Gastrocnemius medialis (tissue), 4 donors: ENCODE results near the gene ZNF423. TPM values are rescaled to one million over a fixed set of nuclear protein-coding genes. Genes with fewer than 3 reads are reported as not detected.

Source experiments
- ATAC-seq, 2 donors: fragments of 150-250 bp; one replicate each; pipeline ENCODE4 v1.9.1; 2016
- DNase-seq, 2 donors: peaks; one replicate each; pipeline ENCODE4 v3.0.0-alpha.2; 2019
- H3K27ac ChIP-seq, 4 donors: fragments of 200-600 bp; sonication (generic); 1 replicate in 1 of 4; 2 replicates in 3 of 4; pipeline ENCODE4 v1.5.1; 2016 to 2018; ENCODE audit warnings: mild to moderate bottlenecking in 2 of 4, moderate library complexity in 1 of 4
- H3K27me3 ChIP-seq, 3 donors: fragments of 200-600 bp; sonication (generic) in 2 of 3; 1 replicate in 1 of 3; 2 replicates in 2 of 3; pipeline versions ENCODE4 v1.5.1 to v1.6.0; 2016 to 2019; ENCODE audit warnings: mild to moderate bottlenecking in 1 of 3, moderate library complexity in 1 of 3
- H3K36me3 ChIP-seq, 2 donors: fragments of 200-600 bp; sonication (generic) in 1 of 2; one replicate each; pipeline ENCODE4 v1.5.1; 2017 to 2018
- H3K4me1 ChIP-seq, 2 donors: fragments of 200-600 bp; sonication (generic) in 1 of 2; one replicate each; pipeline ENCODE4 v1.5.1; 2016 to 2017; ENCODE audit warnings: mild to moderate bottlenecking in 2 of 2
- H3K4me3 ChIP-seq, 4 donors: fragments of 200-600 bp; sonication (generic) in 3 of 4; 1 replicate in 1 of 4; 2 replicates in 3 of 4; pipeline ENCODE4 v1.5.1; 2016 to 2019; ENCODE audit warnings: mild to moderate bottlenecking in 2 of 4
- H3K9me3 ChIP-seq, 3 donors: fragments of 200-600 bp; sonication (generic) in 2 of 3; 1 replicate in 1 of 3; 2 replicates in 2 of 3; pipeline ENCODE4 v1.5.1; 2016 to 2019
- CTCF ChIP-seq, 5 experiments: fragments of 450-650 bp in 3 of 5; fragments of 200-600 bp in 2 of 5; sonication (generic) in 2 of 5; IDR thresholded peaks in 4 of 5; conservative IDR thresholded peaks in 1 of 5; 1 replicate in 4 of 5; 2 replicates in 1 of 5; pipeline ENCODE4 v1.5.1; 2016 to 2019; ENCODE audit warnings: antibody characterized with exemption in 5 of 5, mild to moderate bottlenecking in 3 of 5, moderate library complexity in 3 of 5
- POLR2A ChIP-seq, 2 donors: fragments of 450-650 bp; IDR thresholded peaks; one replicate each; pipeline ENCODE4 v1.6.1; 2017; ENCODE audit warnings: antibody characterized with exemption in 2 of 2, mild to moderate bottlenecking in 2 of 2, moderate library complexity in 2 of 2
- in situ Hi-C, 4 donors: fragments of 200-750 bp; cut with MboI; loops; one replicate each; pipeline versions ENCODE4 v1.15.0 to v1.8.0; 2017; ENCODE audit warnings: low sequenced_read_pairs in 4 of 4
- intact Hi-C: fragments of 100-400 bp; cut with DNase I; formaldehyde crosslinking; loops from one replicate; pipeline ENCODE4 v1.15.1; 2023; ENCODE audit warnings: low total_unique reads
- total RNA-seq, 4 donors: library from RNA; depleted of rRNA; stranded (reverse); fragments of >200 nt; gene quantifications; one replicate each; pipeline versions ENCODE4 v1.1.0 to v1.2.3, GENCODE V29; 2016

ZNF423 gene
- total RNA-seq, 4 donors from 2014 or later: 8.4 to 15.8 (median 12.5) TPM

- Histone ChIP-seq H3K27ac (no peak overlapping the region), H3K27me3 (peaks cover 0 to 6% (median 0%) of the 10 kb centered on the region in 3 donors), H3K4me1 (no peaks in the 10 kb centered on the region), H3K9me3 (no peaks in the 10 kb centered on the region), H3K36me3 (no peaks in the 10 kb centered on the region), H3K4me3 (no peak overlapping the region)
- intact Hi-C loops: no loop called here
- in situ Hi-C loops: no loop called here
- DNase-seq (no peak), ATAC-seq (no peak)
- TF ChIP-seq POLR2A (IDR thresholded peaks at IDR 0.05): no peak
- no peak for TF ChIP-seq CTCF (IDR thresholded peaks at IDR 0.05 in 4 of 5, conservative IDR thresholded peaks at IDR 0.05 in 1 of 5)
Observed at GRCh38 chr16:49440156-49441065, 415.5 kb downstream of the ZNF423 start.

GRCh38 chr16:49439676-49440075, 416.2 kb downstream of the ZNF423 start:
- Histone ChIP-seq H3K4me1 (no peaks in the 10 kb centered on the region), H3K4me3 (no peak overlapping the region), H3K27me3 (peaks cover 0 to 6% (median 0%) of the 10 kb centered on the region in 3 donors), H3K9me3 (no peaks in the 10 kb centered on the region), H3K27ac (no peak overlapping the region), H3K36me3 (no peaks in the 10 kb centered on the region)
- in situ Hi-C loops (no loop called here), intact Hi-C loops (no loop called here)
- TF ChIP-seq CTCF (IDR thresholded peaks at IDR 0.05 in 4 of 5, conservative IDR thresholded peaks at IDR 0.05 in 1 of 5): no peak
- TF ChIP-seq POLR2A (IDR thresholded peaks at IDR 0.05): no peak
- ATAC-seq (no peak), DNase-seq (no peak)

GRCh38 chr16:49439050-49439449, 416.9 kb downstream of the ZNF423 start:
- no peak overlapping the region for H3K27ac ChIP-seq
- H3K9me3 ChIP-seq: no peaks in the 10 kb centered on the region
- TF ChIP-seq POLR2A (IDR thresholded peaks at IDR 0.05): no peak
- no peak for TF ChIP-seq CTCF (IDR thresholded peaks at IDR 0.05 in 4 of 5, conservative IDR thresholded peaks at IDR 0.05 in 1 of 5)
- no peak for ATAC-seq
- DNase-seq: no peak
- no peak overlapping the region for H3K4me3 ChIP-seq
- in situ Hi-C loops (no loop called here), intact Hi-C loops (no loop called here)
- peaks cover 0 to 6% (median 0%) of the 10 kb centered on the region in 3 donors for H3K27me3 ChIP-seq
- no peaks in the 10 kb centered on the region for H3K36me3 ChIP-seq
- no peaks in the 10 kb centered on the region for H3K4me1 ChIP-seq

Other genes starting within 250 kb of the ZNF423 start
- gene CNEP1R1, start 169.1 kb upstream of the ZNF423 start, total RNA-seq: 10 to 100 TPM; 11.7 to 24.9 (median 16.1) TPM
- 10 to 100 TPM; 13.1 to 25.8 (median 14.2) TPM for gene HEATR3, start 209.9 kb upstream of the ZNF423 start, total RNA-seq